ENCODE data around the gene FNIP1. TPM values are rescaled to one million over a fixed set of nuclear protein-coding genes. Genes with fewer than 3 reads are reported as not detected.

The FNIP1 gene
- polyA plus RNA-seq, 1 donor from 2014 or later: 18.1 TPM

- no peak overlapping the region for H3K27ac ChIP-seq (ENCODE audit: low read length)
- TF ChIP-seq TAF1 (IDR thresholded peaks at IDR 0.05; ENCODE audit: low read depth): no peak
- no peak for TF ChIP-seq EZH2 (IDR thresholded peaks at IDR 0.05; ENCODE audit: borderline replicate concordance, insufficient read depth, low read length, poor library complexity, severe bottlenecking)
- TF ChIP-seq RAD21 (conservative IDR thresholded peaks at IDR 0.05): no peak
- no peak for TF ChIP-seq MXI1 (conservative IDR thresholded peaks at IDR 0.05; ENCODE audit: poor library complexity, severe bottlenecking)
- no peak for TF ChIP-seq REST (IDR thresholded peaks at IDR 0.05; ENCODE audit: borderline replicate concordance)
- no peak for TF ChIP-seq SMC3 (conservative IDR thresholded peaks at IDR 0.05; ENCODE audit: poor library complexity)
- H3K36me3 ChIP-seq (ENCODE audit: insufficient read depth, low read length): no peaks in the 10 kb centered on the region
- H3F3A ChIP-seq (ENCODE audit: insufficient read depth, low read length, poor library complexity, severe bottlenecking): no peaks in the 10 kb centered on the region
- H4K20me1 ChIP-seq (ENCODE audit: insufficient read depth): no peaks in the 10 kb centered on the region
- no peak overlapping the region for H3K9ac ChIP-seq (ENCODE audit: low read length)
- no peak overlapping the region for H3K4me3 ChIP-seq (ENCODE audit: low read length)
- no peaks in the 10 kb centered on the region for H3K27me3 ChIP-seq (ENCODE audit: insufficient read depth, low read depth, low read length)
- no peaks in the 10 kb centered on the region for H3K9me2 ChIP-seq (ENCODE audit: insufficient read depth, low read length)
- no peaks in the 10 kb centered on the region for H3K79me2 ChIP-seq (replicated peaks; ENCODE audit: insufficient read depth, low read length)
- no peak overlapping the region for H3K4me2 ChIP-seq (ENCODE audit: low read length)
- no peak overlapping the region for H2AFZ ChIP-seq (ENCODE audit: low read depth, low read length)
- no peaks in the 10 kb centered on the region for H3K9me3 ChIP-seq (ENCODE audit: low read length)
These were observed 86.4 kb downstream of the FNIP1 start for GRCh38 chr5:131710391-131710790.

- no peaks in the 10 kb centered on the region for H3K9me3 ChIP-seq (ENCODE audit: low read length)
- no peaks in the 10 kb centered on the region for H4K20me1 ChIP-seq (ENCODE audit: insufficient read depth)
- TF ChIP-seq MXI1 (conservative IDR thresholded peaks at IDR 0.05; ENCODE audit: poor library complexity, severe bottlenecking): no peak
- no peak for TF ChIP-seq RAD21 (conservative IDR thresholded peaks at IDR 0.05)
- TF ChIP-seq TAF1 (IDR thresholded peaks at IDR 0.05; ENCODE audit: low read depth): no peak
- TF ChIP-seq REST (IDR thresholded peaks at IDR 0.05; ENCODE audit: borderline replicate concordance): no peak
- no peak for TF ChIP-seq EP300 (conservative IDR thresholded peaks at IDR 0.05; ENCODE audit: poor library complexity, severe bottlenecking)
- no peak for TF ChIP-seq EZH2 (IDR thresholded peaks at IDR 0.05; ENCODE audit: borderline replicate concordance, insufficient read depth, low read length, poor library complexity, severe bottlenecking)
- no peak for TF ChIP-seq POLR2AphosphoS5 (IDR thresholded peaks at IDR 0.05)
- no peak for TF ChIP-seq CTCF (IDR thresholded peaks at IDR 0.05; ENCODE audit: poor library complexity, severe bottlenecking)
- TF ChIP-seq SMC3 (conservative IDR thresholded peaks at IDR 0.05; ENCODE audit: poor library complexity): no peak
- H3K9me2 ChIP-seq (ENCODE audit: insufficient read depth, low read length): no peaks in the 10 kb centered on the region
- H3F3A ChIP-seq (ENCODE audit: insufficient read depth, low read length, poor library complexity, severe bottlenecking): no peaks in the 10 kb centered on the region
- H3K27me3 ChIP-seq (ENCODE audit: insufficient read depth, low read depth, low read length): no peaks in the 10 kb centered on the region
- no peaks in the 10 kb centered on the region for H3K79me2 ChIP-seq (replicated peaks; ENCODE audit: insufficient read depth, low read length)
- no peak overlapping the region for H3K4me2 ChIP-seq (ENCODE audit: low read length)
- no peak overlapping the region for H2AFZ ChIP-seq (ENCODE audit: low read depth, low read length)
- H3K27ac ChIP-seq (ENCODE audit: low read length): no peak overlapping the region
- no peak overlapping the region for H3K4me3 ChIP-seq (ENCODE audit: low read length)
- H3K36me3 ChIP-seq (ENCODE audit: insufficient read depth, low read length): no peaks in the 10 kb centered on the region
- no peak overlapping the region for H3K9ac ChIP-seq (ENCODE audit: low read length)
These were observed 87.8 kb downstream of the FNIP1 start for GRCh38 chr5:131709043-131709442.

Measured in neural cell (in vitro differentiated cells).